ENCODE measurements around the gene WDFY2. TPM values are rescaled to one million over a fixed set of nuclear protein-coding genes. Genes with fewer than 3 reads are reported as not detected.
A peak's percentile ranks its signal among the peaks of the same experiment; 100 is the strongest.

The WDFY2 gene
- total and polyA plus RNA-seq, 4 donors, result 4.6 to 27.3 (median 10.9) TPM

- H3K27me3 ChIP-seq (ENCODE audit: control insufficient read depth in 3 of 3, insufficient read depth in 3 of 3, low read length in 2 of 3), result no peaks in the 10 kb centered on the region
- no peaks in the 10 kb centered on the region for H3K36me3 ChIP-seq (ENCODE audit: control insufficient read depth in 4 of 4, insufficient read depth in 4 of 4, low read length in 4 of 4)
- WGBS, 2 donors, result 97 to 98% methylated on average over 1 of the region's 1 CpG
- no peaks in the 10 kb centered on the region for H3K9me3 ChIP-seq (ENCODE audit: control insufficient read depth in 4 of 4, insufficient read depth in 3 of 4, low read length in 3 of 4)
- no peak for TF ChIP-seq CTCF (IDR thresholded peaks at IDR 0.05; ENCODE audit: control extremely low read depth, extremely low read depth)
- DNase-seq, result no peak
- peaks cover 0 to 10% (median 2%) of the 10 kb centered on the region in 5 donors for H3K4me1 ChIP-seq (ENCODE audit: control insufficient read depth in 5 of 5, insufficient read depth in 5 of 5, low read length in 5 of 5)
- H3K4me3 ChIP-seq, result no peak overlapping the region
- no peak overlapping the region for H3K9ac ChIP-seq (ENCODE audit: insufficient read depth in 1 of 2, low read length in 2 of 2)
- ATAC-seq (ENCODE audit: insufficient read depth, low FRiP score), result no peak
- H3K27ac ChIP-seq (ENCODE audit: low read depth in 1 of 2, low read length in 1 of 2), result no peak overlapping the region
These were observed 82.6 kb downstream of the WDFY2 start for GRCh38 chr13:51666839-51667238.

DNA sequence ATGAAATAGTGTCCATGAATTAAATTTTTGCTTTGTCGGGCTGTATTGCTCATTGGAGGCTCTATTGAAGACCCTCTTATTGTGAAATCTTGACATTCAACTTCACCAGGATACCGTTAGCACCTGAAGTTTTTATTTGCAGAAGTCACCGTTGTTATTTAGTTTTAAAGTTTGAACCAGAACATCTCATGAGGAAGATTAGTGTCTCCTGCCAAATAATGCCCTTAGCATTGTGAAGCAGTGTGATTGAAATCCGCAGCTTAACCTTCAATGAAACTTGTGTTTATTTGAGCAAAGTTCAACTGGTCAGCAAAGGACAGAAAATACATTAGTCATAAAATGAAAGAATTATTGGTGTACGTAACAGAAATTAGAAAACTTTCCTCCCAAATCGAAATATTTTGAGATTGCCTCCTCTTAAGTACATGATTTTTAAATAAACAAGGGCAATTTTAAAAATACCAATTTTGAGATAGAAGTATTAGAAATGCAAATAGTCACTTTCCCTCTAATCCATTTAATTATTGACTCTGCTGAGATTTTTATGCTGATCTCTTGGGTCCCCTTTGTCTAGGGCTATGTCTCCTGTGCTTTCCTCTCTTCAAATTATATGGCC lies 84.4 kb downstream of the WDFY2 start:
- Histone ChIP-seq H3K4me1 (ENCODE audit: control insufficient read depth in 5 of 5, insufficient read depth in 5 of 5, low read length in 5 of 5) (peaks cover 0 to 10% (median 2%) of the 10 kb centered on the region in 5 donors), H3K27ac (ENCODE audit: low read depth in 1 of 2, low read length in 1 of 2) (no peak overlapping the region), H3K9ac (ENCODE audit: insufficient read depth in 1 of 2, low read length in 2 of 2) (no peak overlapping the region), H3K36me3 (ENCODE audit: control insufficient read depth in 4 of 4, insufficient read depth in 4 of 4, low read length in 4 of 4) (no peaks in the 10 kb centered on the region), H3K9me3 (ENCODE audit: control insufficient read depth in 4 of 4, insufficient read depth in 3 of 4, low read length in 3 of 4) (no peaks in the 10 kb centered on the region), H3K4me3 (no peak overlapping the region), H3K27me3 (ENCODE audit: control insufficient read depth in 3 of 3, insufficient read depth in 3 of 3, low read length in 2 of 3) (no peaks in the 10 kb centered on the region)
- 74 to 82% methylated on average over 6 of the region's 6 CpGs for WGBS, 2 donors
- ATAC-seq (ENCODE audit: insufficient read depth, low FRiP score) (no peak), DNase-seq (no peak)
- no peak for TF ChIP-seq CTCF (IDR thresholded peaks at IDR 0.05; ENCODE audit: control extremely low read depth, extremely low read depth)

DNA sequence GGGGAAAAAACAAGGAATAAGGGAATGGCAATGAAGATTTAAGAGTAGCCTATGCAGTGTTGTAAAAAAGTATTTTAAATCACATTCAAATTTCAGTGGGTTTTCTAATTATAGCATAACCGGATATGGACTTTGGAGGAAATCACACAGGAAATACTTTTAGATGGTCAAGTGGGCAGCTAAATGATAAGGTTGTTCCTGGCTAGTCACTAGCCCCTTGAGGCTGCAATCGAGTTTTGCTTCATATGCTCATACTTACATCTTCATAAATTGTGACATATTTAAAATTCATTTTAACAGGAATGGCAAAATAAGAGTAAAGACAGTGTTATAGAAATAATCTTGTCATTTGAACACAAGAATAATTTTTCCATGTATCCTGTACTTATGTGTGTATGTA lies 88.9 kb downstream of the WDFY2 start:
- WGBS, 2 donors, result 25 to 58% methylated on average over 2 of the region's 2 CpGs
- Histone ChIP-seq H3K4me3 (no peak overlapping the region), H3K27ac (ENCODE audit: low read depth in 1 of 2, low read length in 1 of 2) (no peak overlapping the region), H3K9ac (ENCODE audit: insufficient read depth in 1 of 2, low read length in 2 of 2) (no peak overlapping the region), H3K4me1 (ENCODE audit: control insufficient read depth in 5 of 5, insufficient read depth in 5 of 5, low read length in 5 of 5) (peaks cover 0 to 13% (median 0%) of the 10 kb centered on the region in 5 donors), H3K9me3 (ENCODE audit: control insufficient read depth in 4 of 4, insufficient read depth in 3 of 4, low read length in 3 of 4) (no peaks in the 10 kb centered on the region), H3K27me3 (ENCODE audit: control insufficient read depth in 3 of 3, insufficient read depth in 3 of 3, low read length in 2 of 3) (no peaks in the 10 kb centered on the region), H3K36me3 (ENCODE audit: control insufficient read depth in 4 of 4, insufficient read depth in 4 of 4, low read length in 4 of 4) (no peaks in the 10 kb centered on the region)
- no peak for TF ChIP-seq CTCF (IDR thresholded peaks at IDR 0.05; ENCODE audit: control extremely low read depth, extremely low read depth)
- no peak for DNase-seq
- ATAC-seq (ENCODE audit: insufficient read depth, low FRiP score), result no peak

GRCh38 chr13:51674276-51674675 lies 90.0 kb downstream of the WDFY2 start:
- no peak for TF ChIP-seq CTCF (IDR thresholded peaks at IDR 0.05; ENCODE audit: control extremely low read depth, extremely low read depth)
- Histone ChIP-seq H3K27ac (ENCODE audit: low read depth in 1 of 2, low read length in 1 of 2) (no peak overlapping the region), H3K4me1 (ENCODE audit: control insufficient read depth in 5 of 5, insufficient read depth in 5 of 5, low read length in 5 of 5) (peaks cover 0 to 13% (median 0%) of the 10 kb centered on the region in 5 donors), H3K27me3 (ENCODE audit: control insufficient read depth in 3 of 3, insufficient read depth in 3 of 3, low read length in 2 of 3) (no peaks in the 10 kb centered on the region), H3K36me3 (ENCODE audit: control insufficient read depth in 4 of 4, insufficient read depth in 4 of 4, low read length in 4 of 4) (no peaks in the 10 kb centered on the region), H3K9ac (ENCODE audit: insufficient read depth in 1 of 2, low read length in 2 of 2) (no peak overlapping the region), H3K4me3 (no peak overlapping the region), H3K9me3 (ENCODE audit: control insufficient read depth in 4 of 4, insufficient read depth in 3 of 4, low read length in 3 of 4) (no peaks in the 10 kb centered on the region)
- DNase-seq, result peak; percentile 58 to 79 (median 72)
- ATAC-seq (ENCODE audit: insufficient read depth, low FRiP score), result peak; percentile 74
- WGBS, 2 donors, result 82 to 86% methylated on average over 5 of the region's 5 CpGs

Measured in lung (tissue), 12 donors.